GM12892 (cell line): ENCODE measurements around the gene ITPR3. TPM values are rescaled to one million over a fixed set of nuclear protein-coding genes. Genes with fewer than 3 reads are reported as not detected.

Experiments used
- DNase-seq: peaks from one replicate; pipeline ENCODE4 v3.0.0; 2011; ENCODE audit not compliant: insufficient read length
- FAIRE-seq: peaks from 2 replicates; lab custom pipeline; 2011; peaks lifted over from hg19 to GRCh38; lab: Jason Lieb, UNC
- POLR2A ChIP-seq: IDR thresholded peaks from 2 replicates; pipeline ENCODE4 v1.6.1; 2011; ENCODE audit warnings: low read depth, low read length, control low read depth
- POLR2AphosphoS5 ChIP-seq: IDR thresholded peaks from 2 replicates; pipeline ENCODE4 v1.6.1; 2011; ENCODE audit warnings: low read depth, low read length, control low read depth
- TAF1 ChIP-seq: IDR thresholded peaks from 2 replicates; pipeline ENCODE4 v1.6.1; 2011; ENCODE audit warnings: low read depth, mild to moderate bottlenecking, control low read depth, low read length, borderline replicate concordance
- polyA plus RNA-seq: library from polyadenylated mRNA; unstranded; fragments of >200 nt; gene quantifications from one replicate; pipeline ENCODE4 v1.2.1, GENCODE V29; 2012; ENCODE audit warnings: missing spikeins, inconsistent platforms; ENCODE audit not compliant: missing spikeins

ITPR3 gene
- polyA plus RNA-seq = 12.7 TPM

DNA sequence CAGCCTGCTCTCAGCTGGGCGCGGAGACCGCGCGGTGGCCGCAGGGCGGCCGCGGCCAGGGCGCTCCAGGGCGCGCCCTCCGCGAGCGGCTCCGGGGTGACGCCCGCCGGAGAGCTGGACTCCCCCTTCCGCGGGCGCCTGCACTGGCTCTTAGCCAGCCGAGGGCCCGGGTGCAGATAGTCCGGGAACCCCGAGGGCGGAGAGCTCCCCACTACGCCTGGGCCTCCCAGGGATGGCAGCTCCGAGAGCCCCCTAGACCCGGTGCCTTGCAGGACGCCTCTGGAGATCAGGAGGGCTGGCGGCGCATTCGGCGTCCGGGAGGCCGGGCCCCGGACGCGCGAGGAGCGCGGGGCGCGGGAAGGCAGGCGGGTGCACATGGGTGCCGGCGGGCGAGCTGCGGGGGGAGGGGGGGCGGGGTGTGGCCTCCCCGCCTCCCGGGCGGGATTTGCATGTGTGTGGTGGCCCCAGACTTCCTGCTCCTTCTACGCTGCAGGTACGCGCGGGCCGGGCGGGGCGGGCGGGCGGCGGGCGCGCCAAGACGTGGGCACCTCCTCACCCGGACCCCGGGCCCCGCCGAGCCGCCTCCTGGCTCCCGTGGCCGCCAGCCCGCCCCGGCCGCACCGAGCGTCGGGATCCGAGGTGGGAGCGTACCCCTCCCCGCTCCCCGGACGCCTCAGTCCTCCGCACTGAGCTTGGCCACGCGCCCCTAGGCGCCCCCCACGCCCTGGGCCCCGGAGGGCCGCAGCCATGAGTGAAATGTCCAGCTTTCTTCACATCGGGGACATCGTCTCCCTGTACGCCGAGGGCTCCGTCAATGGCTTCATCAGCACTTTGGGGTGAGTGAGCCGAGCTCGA is at the start of gene ITPR3:
TSS of gene ITPR3 (plus strand) at position 467 of the 855 bp plus-strand sequence. CDS start at position 748, 281 bp downstream.
- TF ChIP-seq TAF1 (no peak), POLR2AphosphoS5 (no peak; the same call in 1 of the 2 replicates), POLR2A (peak; percentile 58; the same call in 1 of the 2 replicates)
- DNase-seq (peak; percentile 97), FAIRE-seq (no peak)

DNA sequence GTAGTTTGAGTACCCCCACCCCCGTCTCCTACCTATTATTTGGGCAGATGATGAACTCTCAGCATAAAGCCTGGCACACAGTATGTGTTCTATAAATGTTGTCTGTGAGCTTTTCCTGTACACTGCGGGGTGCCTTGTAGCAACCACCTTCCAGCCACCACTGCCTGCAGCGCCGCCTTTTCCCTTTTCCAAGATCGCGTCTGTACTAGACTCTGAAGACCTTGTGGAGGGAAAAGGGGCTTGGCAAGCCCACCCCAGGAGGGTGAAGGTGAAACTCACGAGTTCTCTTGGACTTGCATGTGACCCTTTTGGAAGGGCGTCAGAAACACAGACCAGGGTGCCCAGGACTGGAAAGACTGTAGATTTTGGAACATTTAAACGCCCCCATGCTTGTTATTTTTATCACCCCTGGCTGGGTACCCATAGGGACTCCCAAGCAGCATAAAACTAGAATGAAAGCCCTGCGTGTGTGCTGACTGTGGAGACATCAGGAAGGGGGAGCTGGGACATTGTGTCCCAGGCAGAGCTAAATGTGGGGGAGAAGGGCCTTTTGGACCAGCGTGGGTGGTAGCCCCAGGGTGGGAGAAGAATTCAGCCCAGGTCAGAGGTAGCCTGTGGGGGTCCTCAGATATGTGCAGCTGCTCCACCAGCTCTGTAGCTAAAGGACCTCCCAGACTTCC is 49.3 kb upstream of the ITPR3 start:
- DNase-seq = no peak
- TF ChIP-seq POLR2AphosphoS5 (no peak), POLR2A (no peak), TAF1 (no peak)
- FAIRE-seq = no peak

DNA sequence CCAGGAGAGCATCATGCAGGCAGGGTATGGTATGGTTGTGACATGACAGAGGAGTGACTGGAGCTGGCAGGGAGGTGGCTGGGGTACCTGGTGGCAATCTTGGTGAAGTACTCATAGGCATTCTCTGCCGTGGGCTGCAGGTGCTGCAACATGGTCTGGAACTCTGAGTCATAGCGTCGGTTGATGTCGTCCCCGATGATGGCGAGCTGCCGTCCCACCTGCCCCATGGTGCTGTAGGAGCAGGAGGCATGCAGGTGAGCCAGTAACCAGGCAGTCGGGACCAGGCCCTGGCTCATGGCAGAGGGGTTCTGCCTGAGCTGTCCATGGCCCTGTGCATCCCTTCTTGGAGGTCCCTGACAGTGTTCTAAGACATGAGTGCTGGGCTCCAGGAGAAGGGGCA is 45.9 kb upstream of the ITPR3 start:
- FAIRE-seq (no peak), DNase-seq (no peak)
- TF ChIP-seq TAF1 (no peak), POLR2A (no peak), POLR2AphosphoS5 (no peak)

DNA sequence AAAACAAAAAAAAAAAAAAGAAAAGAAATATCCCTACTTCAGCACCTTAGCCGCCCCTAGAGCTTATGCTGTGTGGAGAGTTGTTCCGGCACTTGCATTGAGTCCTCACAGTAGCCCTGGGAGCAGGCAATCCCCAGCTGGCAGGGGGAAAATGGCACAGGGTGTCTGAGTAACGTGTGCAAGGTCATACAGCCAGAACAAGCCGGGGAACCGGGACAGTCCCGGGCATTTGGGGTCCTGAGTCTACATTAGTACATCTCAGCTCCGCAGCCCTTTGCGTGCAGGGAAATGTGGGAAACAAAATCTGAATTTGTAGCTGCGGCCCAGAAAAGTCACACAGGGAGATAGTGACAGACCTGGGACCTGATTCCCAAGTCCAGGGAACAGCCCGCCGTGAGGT is 44.5 kb upstream of the ITPR3 start:
- no peak for DNase-seq
- TF ChIP-seq TAF1 = no peak
- TF ChIP-seq POLR2A = no peak
- no peak for TF ChIP-seq POLR2AphosphoS5
- no peak for FAIRE-seq

DNA sequence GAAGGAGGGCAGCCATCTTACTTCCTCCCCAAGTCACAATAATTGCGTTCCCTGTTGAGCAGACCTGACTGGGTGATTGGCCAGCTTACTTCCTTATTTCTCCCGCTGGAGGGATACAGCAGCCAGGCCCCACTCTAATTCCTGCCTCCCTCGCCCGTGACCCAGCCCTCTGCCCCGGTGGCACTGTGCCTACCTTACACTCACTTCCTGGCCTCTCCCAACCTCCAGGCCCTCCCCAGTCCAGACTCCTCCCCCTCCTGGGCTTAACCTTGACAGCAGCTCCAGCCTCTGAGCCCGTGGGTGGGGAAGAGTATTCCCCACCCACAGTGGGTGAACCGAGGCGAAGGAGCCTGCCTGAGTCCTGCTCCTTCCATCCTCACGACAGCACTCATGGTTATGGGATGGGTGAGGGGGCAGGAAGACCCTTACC is 44.0 kb upstream of the ITPR3 start:
- TF ChIP-seq POLR2A = no peak
- TF ChIP-seq TAF1 = no peak
- no peak for TF ChIP-seq POLR2AphosphoS5
- no peak for DNase-seq
- no peak for FAIRE-seq

DNA sequence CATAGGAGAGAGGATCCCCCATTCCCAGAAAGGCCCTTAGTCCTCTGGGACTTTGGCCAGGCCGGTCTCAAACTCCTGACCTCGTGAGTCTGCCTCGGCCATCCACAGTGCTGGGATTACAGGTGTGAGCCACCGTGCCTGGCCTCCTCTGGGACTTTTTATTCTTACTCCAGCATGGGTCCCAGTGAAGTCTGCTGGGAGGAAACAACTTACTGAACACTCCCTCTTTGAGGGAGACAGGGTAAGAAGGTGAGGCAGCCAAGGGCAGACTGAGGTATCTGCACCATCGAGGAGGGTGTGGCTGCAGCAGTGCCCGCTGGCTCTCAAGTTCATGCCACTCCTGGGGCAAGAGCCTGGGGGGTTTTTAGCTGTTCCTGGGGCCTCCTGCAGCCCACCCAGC is 43.4 kb upstream of the ITPR3 start:
- FAIRE-seq (no peak), DNase-seq (no peak)
- no peak for TF ChIP-seq TAF1
- TF ChIP-seq POLR2AphosphoS5 = no peak
- TF ChIP-seq POLR2A = no peak

DNA sequence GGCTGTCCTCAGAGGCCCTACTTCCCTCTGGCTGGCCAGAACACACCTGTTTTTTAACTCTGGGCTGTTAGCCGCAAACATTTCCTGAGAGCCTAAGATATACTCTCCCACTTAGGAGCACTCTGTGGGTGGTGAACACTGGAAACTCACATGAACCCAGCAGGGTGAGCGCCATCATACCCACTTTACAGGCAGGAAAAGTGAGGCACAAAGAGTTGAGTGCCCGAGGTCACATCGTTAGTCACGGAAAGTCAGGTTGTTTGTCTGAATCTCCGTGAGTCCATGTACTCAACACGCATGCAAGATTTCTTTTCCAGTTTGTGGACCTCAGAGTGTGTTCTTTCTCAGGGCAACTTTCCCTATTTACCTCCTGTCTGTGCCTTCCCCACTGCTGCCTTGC is 43.0 kb upstream of the ITPR3 start:
- no peak for TF ChIP-seq POLR2A
- no peak for TF ChIP-seq TAF1
- no peak for TF ChIP-seq POLR2AphosphoS5
- peak; percentile 5 for FAIRE-seq
- DNase-seq = no peak

DNA sequence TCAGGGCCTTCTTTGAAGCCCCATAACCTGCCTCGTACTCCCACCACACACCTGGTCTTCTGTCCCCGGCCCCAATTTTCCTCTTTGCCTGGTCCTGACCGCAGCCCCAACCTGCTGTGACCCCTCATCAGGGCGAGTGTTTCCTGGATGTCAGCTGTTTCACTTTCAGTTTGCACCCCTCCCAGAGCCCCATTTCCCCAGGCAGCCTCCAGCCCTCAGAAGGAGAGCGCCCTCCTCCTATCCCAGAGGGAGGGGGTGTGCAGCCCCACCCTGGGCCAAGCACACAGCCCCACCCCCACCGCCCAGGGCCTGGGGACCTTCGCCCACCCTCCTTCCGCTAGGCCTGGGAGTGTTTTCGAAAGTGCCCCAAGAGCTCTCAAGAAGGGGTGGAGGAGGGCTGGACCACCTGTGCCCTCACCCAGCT is 42.5 kb upstream of the ITPR3 start:
- TF ChIP-seq POLR2AphosphoS5 (no peak), POLR2A (no peak)
- DNase-seq (peak; percentile 78), FAIRE-seq (no peak)

DNA sequence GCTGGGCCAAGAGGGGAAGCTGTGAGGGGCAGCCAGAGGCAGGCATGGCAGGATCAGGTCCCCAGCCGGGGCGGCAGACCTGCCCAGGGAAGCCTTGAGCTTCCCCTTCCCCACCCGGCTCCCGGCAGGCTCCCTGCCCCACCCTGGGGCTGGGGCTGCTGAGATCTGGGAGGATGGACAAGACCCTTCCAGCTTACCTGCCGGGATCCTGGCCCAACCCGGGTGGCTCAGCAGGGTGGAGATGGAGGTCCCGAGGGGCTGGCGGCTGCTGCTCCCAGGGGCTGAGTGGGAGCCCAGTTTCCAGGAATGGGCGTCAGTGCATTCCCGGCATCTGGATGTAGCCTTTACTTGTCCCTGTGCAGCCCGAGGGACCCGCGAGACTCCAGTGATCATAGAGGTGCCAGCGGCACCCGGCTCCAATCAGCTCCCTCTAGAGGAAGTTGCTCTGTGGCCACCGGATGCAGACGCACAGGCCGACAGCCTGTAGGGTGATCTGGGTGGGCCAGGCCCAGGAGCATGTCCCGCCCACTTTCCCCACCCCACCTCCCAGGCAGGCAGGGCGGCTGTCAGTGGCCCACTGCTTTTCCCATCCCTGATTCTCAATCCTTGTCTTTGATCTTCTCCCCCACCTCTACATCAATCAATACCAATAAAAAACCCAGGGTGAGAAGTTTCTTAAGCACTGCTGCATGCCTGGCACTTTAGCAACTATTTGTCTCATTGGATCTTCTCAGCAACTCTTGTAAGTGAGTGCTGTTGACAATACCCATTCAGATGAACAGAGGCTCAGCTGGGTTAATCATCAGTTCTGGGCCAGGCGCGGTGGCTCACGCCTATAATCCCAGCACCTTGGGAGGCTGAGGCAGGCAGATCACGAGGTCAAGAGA is 41.1 kb upstream of the ITPR3 start, which contains the start of gene BAK1:
TSS of gene BAK1 (minus strand) at position 449 of the 887 bp plus-strand sequence. CDS start 2,672 bp downstream, outside the sequence.
- FAIRE-seq = peak; percentile 89
- peak; percentile 96 for DNase-seq
- peak; percentile 76 for TF ChIP-seq POLR2AphosphoS5
- peak; percentile 45; the same call in 1 of the 2 replicates for TF ChIP-seq TAF1
- TF ChIP-seq POLR2A = peak; percentile 75; the same call in 1 of the 2 replicates

DNA sequence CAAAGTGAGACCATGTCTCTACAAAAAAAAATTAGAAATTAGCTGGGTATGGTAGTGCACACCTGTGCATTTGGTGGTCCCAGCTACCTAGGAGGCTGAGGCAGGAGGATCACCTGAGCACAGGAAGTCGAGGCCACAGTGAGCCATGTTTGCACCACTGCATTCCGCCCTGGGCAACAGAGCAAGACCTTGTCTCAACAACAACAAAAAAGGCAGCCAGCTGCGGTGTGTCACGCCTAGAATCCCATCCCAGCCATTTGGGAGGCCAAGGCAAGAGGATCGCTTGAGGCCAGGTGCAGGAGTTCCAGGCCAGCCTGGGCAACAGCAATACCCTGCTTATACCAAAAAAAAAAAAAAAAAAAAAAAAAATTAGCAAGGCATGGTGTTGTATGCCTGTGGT is 39.9 kb upstream of the ITPR3 start:
- FAIRE-seq (no peak), DNase-seq (no peak)
- TF ChIP-seq TAF1 (no peak), POLR2A (no peak), POLR2AphosphoS5 (no peak)

DNA sequence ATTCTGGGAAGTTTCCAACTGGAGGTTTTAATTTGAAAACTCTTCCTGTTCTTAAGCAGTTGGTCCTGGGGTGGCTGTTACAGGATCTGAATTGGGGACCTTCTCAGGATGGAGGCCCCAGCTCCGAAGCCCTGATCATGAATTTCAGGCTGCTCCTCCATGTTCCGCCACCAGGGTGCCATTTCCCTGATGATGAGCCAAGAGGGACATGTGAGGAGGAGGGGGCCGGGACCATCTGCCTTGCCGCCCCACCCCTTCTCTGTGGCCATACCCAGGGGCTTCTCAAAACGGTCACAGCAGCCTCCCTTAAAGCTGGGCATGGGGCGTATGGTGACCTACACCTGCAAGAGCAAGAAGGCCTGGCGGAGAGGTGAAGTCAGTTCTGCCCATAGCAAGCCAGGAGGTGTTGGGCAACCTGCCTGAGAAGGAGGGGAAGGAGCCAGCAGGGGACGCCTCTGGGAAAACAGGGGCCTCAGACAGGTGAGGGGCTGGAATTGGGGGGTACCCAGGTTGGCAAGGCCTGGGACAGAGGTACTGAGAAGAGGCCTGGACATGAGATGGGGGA is 37.4 kb upstream of the ITPR3 start:
- FAIRE-seq = no peak
- no peak for DNase-seq
- TF ChIP-seq POLR2AphosphoS5 (no peak), TAF1 (no peak), POLR2A (no peak)
